SU-DHL-6 (cell line): Measurements from ENCODE around the gene PDLIM4.

Source experiments
- H2AFZ ChIP-seq: fragments of 200-600 bp; sonication (generic); 2 replicates; pipeline ENCODE4 v1.6.1; 2014; ENCODE audit warnings: low read depth, mild to moderate bottlenecking, moderate library complexity, mixed read lengths, antibody characterized with exemption, low read length; ENCODE audit not compliant: severe bottlenecking
- H3F3A ChIP-seq: fragments of 200-600 bp; shearing (Covaris generic); 2 replicates; pipeline ENCODE4 v1.6.0; 2016; ENCODE audit warnings: antibody characterized with exemption, mild to moderate bottlenecking; ENCODE audit not compliant: insufficient read depth
- H3K27ac ChIP-seq: fragments of 200-600 bp; sonication (generic); 2 replicates; pipeline ENCODE4 v1.5.1; 2016; ENCODE audit warnings: low read depth, mild to moderate bottlenecking, low read length, moderate library complexity, mixed read lengths
- H3K27me3 ChIP-seq: fragments of 200-600 bp; sonication (generic), shearing (Covaris generic); 2 replicates; pipeline ENCODE4 v1.6.0; 2014; ENCODE audit warnings: mild to moderate bottlenecking, low read length
- H3K36me3 ChIP-seq: fragments of 200-600 bp; sonication (generic); 2 replicates; pipeline ENCODE4 v1.6.1; 2014; ENCODE audit warnings: mild to moderate bottlenecking, low read length, mixed read lengths
- H3K4me2 ChIP-seq: fragments of 300-600, 200-600 bp; shearing (Covaris generic), sonication (generic); 2 replicates; pipeline ENCODE4 v1.6.0; 2014; ENCODE audit warnings: low read length, low read depth, mild to moderate bottlenecking; ENCODE audit not compliant: poor library complexity, severe bottlenecking
- H3K4me3 ChIP-seq: fragments of 200-600 bp; sonication (generic); 2 replicates; pipeline ENCODE4 v1.5.1; 2014; ENCODE audit warnings: antibody characterized with exemption, low read length, mild to moderate bottlenecking, mixed read lengths; ENCODE audit not compliant: insufficient read depth, poor library complexity, severe bottlenecking
- H3K79me2 ChIP-seq: fragments of 200-600 bp; sonication (generic); 2 replicates; pipeline ENCODE4 v1.6.1; 2014; ENCODE audit warnings: mild to moderate bottlenecking, low read length, moderate library complexity; ENCODE audit not compliant: insufficient read depth
- H3K9ac ChIP-seq: fragments of 200-600 bp; sonication (generic); 2 replicates; pipeline ENCODE4 v1.7.0; 2014; ENCODE audit warnings: mild to moderate bottlenecking, low read length
- H3K9me2 ChIP-seq: fragments of 200-600 bp; sonication (generic); replicated peaks from 2 replicates; pipeline ENCODE4 v1.6.1; 2014; ENCODE audit warnings: low read length; ENCODE audit not compliant: insufficient read depth
- H3K9me3 ChIP-seq: fragments of 200-600 bp; sonication (generic); 2 replicates; pipeline ENCODE4 v1.6.1; 2014; ENCODE audit warnings: low read length, mixed read lengths; ENCODE audit not compliant: insufficient read depth
- H4K20me1 ChIP-seq: fragments of 200-600 bp; sonication (generic); 2 replicates; pipeline ENCODE4 v1.6.1; 2014; ENCODE audit warnings: low read depth, mild to moderate bottlenecking, antibody characterized with exemption, low read length, moderate library complexity, mixed read lengths
- EZH2phosphoT487 ChIP-seq: fragments of 200-600 bp; sonication (generic), shearing (Covaris generic); conservative IDR thresholded peaks from 2 replicates; pipeline ENCODE4 v1.6.1; 2018; ENCODE audit warnings: mild to moderate bottlenecking, antibody characterized with exemption, low read length, moderate library complexity, mixed read lengths
- TF ChIP-seq, protein P1 (sequence below): fragments of 200-600 bp; sonication (generic); IDR thresholded peaks from one replicate; pipeline ENCODE4 v1.5.1; 2017; ENCODE audit warnings: antibody characterized with exemption, mild to moderate bottlenecking, low read length, moderate library complexity; ENCODE audit not compliant: insufficient read depth, poor library complexity, severe bottlenecking

PDLIM4 gene

DNA sequence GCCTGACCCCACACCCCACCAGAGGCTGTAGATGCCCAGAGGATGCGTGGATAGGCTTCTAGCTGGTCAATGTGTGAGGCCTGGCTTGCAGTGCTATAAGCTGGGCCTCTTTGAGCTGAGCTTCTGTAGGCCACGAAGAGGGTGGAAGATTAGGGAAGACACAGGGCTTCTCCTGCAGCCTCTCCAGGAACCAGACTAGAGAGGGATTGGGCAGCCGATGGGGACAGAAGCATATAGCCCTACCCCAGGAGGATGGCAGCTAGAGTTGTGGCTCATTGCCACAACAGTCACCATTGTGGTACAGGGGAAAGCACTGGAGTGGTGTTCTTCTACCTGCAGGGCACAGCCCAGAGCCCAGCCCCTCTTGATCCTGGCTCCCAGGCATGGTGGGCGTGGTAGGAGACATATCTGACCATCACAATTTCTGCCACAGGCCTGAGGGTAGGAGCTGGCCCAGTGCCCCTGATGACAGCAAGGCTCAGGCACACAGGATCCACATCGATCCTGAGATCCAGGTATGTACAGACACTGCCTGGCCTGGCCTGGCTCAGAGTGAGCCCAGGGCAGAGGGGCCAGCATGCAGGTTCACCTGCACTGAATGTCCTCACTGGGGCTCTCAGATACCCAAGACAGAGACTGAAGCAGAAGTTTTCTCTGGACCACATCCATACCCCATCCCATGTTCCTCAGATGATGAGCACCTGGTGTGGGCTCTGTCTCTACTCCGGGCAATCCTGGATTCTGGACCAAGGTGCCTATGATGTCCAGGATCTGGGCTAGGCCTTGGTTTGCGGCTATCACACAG lies 8.7 kb downstream of the PDLIM4 start:
- no peaks in the 10 kb centered on the region for H3K27me3 ChIP-seq
- no peak overlapping the region for H3K4me3 ChIP-seq
- H3K27ac ChIP-seq: no peak overlapping the region
- no peak overlapping the region for H2AFZ ChIP-seq
- no peak overlapping the region for H3K9ac ChIP-seq
- H3K4me2 ChIP-seq: no peak overlapping the region
- no peaks in the 10 kb centered on the region for H3F3A ChIP-seq
- H3K36me3 ChIP-seq: no peaks in the 10 kb centered on the region
- no peaks in the 10 kb centered on the region for H4K20me1 ChIP-seq
- H3K9me2 ChIP-seq: no peaks in the 10 kb centered on the region
- TF ChIP-seq EZH2phosphoT487: no peak
- TF ChIP-seq, protein P1, sequence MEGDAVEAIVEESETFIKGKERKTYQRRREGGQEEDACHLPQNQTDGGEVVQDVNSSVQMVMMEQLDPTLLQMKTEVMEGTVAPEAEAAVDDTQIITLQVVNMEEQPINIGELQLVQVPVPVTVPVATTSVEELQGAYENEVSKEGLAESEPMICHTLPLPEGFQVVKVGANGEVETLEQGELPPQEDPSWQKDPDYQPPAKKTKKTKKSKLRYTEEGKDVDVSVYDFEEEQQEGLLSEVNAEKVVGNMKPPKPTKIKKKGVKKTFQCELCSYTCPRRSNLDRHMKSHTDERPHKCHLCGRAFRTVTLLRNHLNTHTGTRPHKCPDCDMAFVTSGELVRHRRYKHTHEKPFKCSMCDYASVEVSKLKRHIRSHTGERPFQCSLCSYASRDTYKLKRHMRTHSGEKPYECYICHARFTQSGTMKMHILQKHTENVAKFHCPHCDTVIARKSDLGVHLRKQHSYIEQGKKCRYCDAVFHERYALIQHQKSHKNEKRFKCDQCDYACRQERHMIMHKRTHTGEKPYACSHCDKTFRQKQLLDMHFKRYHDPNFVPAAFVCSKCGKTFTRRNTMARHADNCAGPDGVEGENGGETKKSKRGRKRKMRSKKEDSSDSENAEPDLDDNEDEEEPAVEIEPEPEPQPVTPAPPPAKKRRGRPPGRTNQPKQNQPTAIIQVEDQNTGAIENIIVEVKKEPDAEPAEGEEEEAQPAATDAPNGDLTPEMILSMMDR: no peak
- no peaks in the 10 kb centered on the region for H3K9me3 ChIP-seq
- H3K79me2 ChIP-seq: no peaks in the 10 kb centered on the region

DNA sequence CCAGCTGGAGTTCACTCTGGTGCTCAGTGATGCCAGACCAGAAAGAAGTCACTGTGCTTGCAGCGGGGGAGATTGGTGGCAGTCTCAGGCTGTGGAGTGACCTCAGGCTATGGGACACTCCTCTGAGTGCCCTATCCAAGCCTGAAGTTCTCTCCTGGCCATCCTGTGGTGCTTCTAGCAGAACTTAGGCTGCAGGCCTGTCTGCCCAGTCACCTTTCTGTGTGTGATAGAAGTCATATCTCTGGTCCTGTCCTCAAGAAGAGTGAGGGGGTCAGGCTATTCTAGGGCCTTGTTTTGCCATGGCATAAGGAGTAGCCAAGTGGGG lies 9.3 kb downstream of the PDLIM4 start:
- H3K36me3 ChIP-seq: no peaks in the 10 kb centered on the region
- TF ChIP-seq EZH2phosphoT487: no peak
- TF ChIP-seq, protein P1: no peak
- H3K79me2 ChIP-seq: no peaks in the 10 kb centered on the region
- no peak overlapping the region for H2AFZ ChIP-seq
- H3K4me3 ChIP-seq: no peak overlapping the region
- no peaks in the 10 kb centered on the region for H3K27me3 ChIP-seq
- H3K27ac ChIP-seq: no peak overlapping the region
- no peaks in the 10 kb centered on the region for H3K9me2 ChIP-seq
- no peaks in the 10 kb centered on the region for H4K20me1 ChIP-seq
- H3K9me3 ChIP-seq: no peaks in the 10 kb centered on the region
- H3K4me2 ChIP-seq: no peak overlapping the region
- H3F3A ChIP-seq: no peaks in the 10 kb centered on the region
- no peak overlapping the region for H3K9ac ChIP-seq

DNA sequence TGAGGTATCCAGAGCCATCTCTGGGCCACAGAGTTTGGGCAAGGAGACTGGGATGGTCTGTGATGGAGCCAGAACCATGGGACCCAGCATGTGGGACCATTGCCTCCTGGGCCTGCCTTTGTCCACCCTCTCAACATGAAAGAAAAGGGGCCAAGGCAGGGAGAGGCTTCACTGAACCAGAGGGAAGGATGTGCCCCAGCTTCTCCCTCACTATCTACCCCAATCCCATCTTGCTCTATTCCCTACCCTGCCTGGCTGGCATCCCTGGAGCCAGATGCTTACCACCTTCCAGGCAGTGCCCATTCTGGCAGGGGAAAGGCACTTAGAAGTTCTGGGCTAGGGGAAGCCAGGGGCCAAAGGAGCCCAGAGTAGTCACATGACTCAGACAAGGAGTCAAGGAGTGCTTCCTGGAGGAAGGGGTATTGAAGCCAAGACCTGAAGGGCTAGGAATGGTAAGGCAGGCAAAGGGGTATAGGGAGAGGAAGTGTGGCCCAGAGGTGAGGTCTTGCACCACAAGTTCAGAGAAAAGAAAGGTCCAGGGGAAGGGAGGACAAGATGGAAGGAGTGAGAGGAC lies 9.8 kb downstream of the PDLIM4 start:
- H3K9me2 ChIP-seq: no peaks in the 10 kb centered on the region
- no peak overlapping the region for H3K4me2 ChIP-seq
- no peak overlapping the region for H3K4me3 ChIP-seq
- H3K79me2 ChIP-seq: no peaks in the 10 kb centered on the region
- no peaks in the 10 kb centered on the region for H3K36me3 ChIP-seq
- no peaks in the 10 kb centered on the region for H3F3A ChIP-seq
- no peaks in the 10 kb centered on the region for H3K27me3 ChIP-seq
- no peak overlapping the region for H2AFZ ChIP-seq
- no peaks in the 10 kb centered on the region for H4K20me1 ChIP-seq
- TF ChIP-seq, protein P1: no peak
- no peak for TF ChIP-seq EZH2phosphoT487
- H3K9ac ChIP-seq: no peak overlapping the region
- no peaks in the 10 kb centered on the region for H3K9me3 ChIP-seq
- no peak overlapping the region for H3K27ac ChIP-seq
